Smooth muscle cell (in vitro differentiated cells): ENCODE data around the gene CDA. TPM values are rescaled to one million over a fixed set of nuclear protein-coding genes. Genes with fewer than 3 reads are reported as not detected.

Experiments
- DNase-seq: peaks from one replicate; lab custom pipeline; 2025; ENCODE audit not compliant: unreplicated experiment; lab: John Stamatoyannopoulos, UW
- H2AFZ ChIP-seq: fragments of 200-600 bp; sonication (generic); 2 replicates; pipeline ENCODE4 v1.6.0; 2016; ENCODE audit warnings: antibody characterized with exemption, low read depth, mild to moderate bottlenecking
- H3F3A ChIP-seq: fragments of 200-600 bp; sonication (generic); 2 replicates; pipeline ENCODE4 v1.6.0; 2017; ENCODE audit warnings: antibody characterized with exemption, low read depth
- H3K27ac ChIP-seq: fragments of 200-600 bp; sonication (generic); 2 replicates; pipeline ENCODE4 v1.5.1; 2016; ENCODE audit warnings: low read depth, mild to moderate bottlenecking
- H3K27me3 ChIP-seq: fragments of 200-600 bp; sonication (generic); 2 replicates; pipeline ENCODE4 v1.6.1; 2016; ENCODE audit warnings: low read depth, mild to moderate bottlenecking
- H3K36me3 ChIP-seq: fragments of 200-600 bp; sonication (generic); 2 replicates; pipeline ENCODE4 v1.5.1; 2016; ENCODE audit warnings: low read depth
- H3K4me1 ChIP-seq: fragments of 200-600 bp; sonication (generic); 2 replicates; pipeline ENCODE4 v1.5.1; 2016; ENCODE audit warnings: low read depth
- H3K4me2 ChIP-seq: fragments of 200-600 bp; sonication (generic); 2 replicates; pipeline ENCODE4 v1.6.0; 2016; ENCODE audit warnings: mild to moderate bottlenecking
- H3K4me3 ChIP-seq: fragments of 200-600 bp; sonication (generic); 2 replicates; pipeline ENCODE4 v1.5.1; 2016; ENCODE audit warnings: mild to moderate bottlenecking
- H3K79me2 ChIP-seq: fragments of 200-600 bp; sonication (generic); 2 replicates; pipeline ENCODE4 v1.6.0; 2016; ENCODE audit warnings: low read depth, mild to moderate bottlenecking
- H3K9ac ChIP-seq: fragments of 200-600 bp; sonication (generic); 2 replicates; pipeline ENCODE4 v1.6.0; 2016; ENCODE audit warnings: low read depth
- H3K9me3 ChIP-seq: fragments of 200-600 bp; sonication (generic); replicated peaks from 2 replicates; pipeline ENCODE4 v1.5.1; 2016; ENCODE audit warnings: low read depth
- H4K20me1 ChIP-seq: fragments of 200-600 bp; sonication (generic); 2 replicates; pipeline ENCODE4 v1.6.0; 2016; ENCODE audit warnings: low read depth
- WGBS: methylation state at CpG from one replicate; pipeline ENCODE4 v1.1.7; 2016; ENCODE audit warnings: low lambda C conversion rate; 5-methylcytosine and 5-hydroxymethylcytosine counted together
- polyA plus RNA-seq: library from polyadenylated mRNA; unstranded; fragments of >200 nt; fragmentation: Nextera tagmentation; extraction: Ambion mirVana; gene quantifications from 2 replicates; pipeline ENCODE4 v1.2.1, GENCODE V29; 2016
- total RNA-seq: library from RNA; depleted of rRNA; stranded (reverse); fragments of >200 nt; gene quantifications from 2 replicates; pipeline ENCODE4 v1.2.3, GENCODE V29; 2014
- TF ChIP-seq, protein P1 (sequence below): fragments of 200-600 bp; sonication (generic); IDR thresholded peaks from 2 replicates; pipeline ENCODE4 v1.5.1; 2017; ENCODE audit warnings: borderline replicate concordance, mild to moderate bottlenecking, antibody characterized with exemption; ENCODE audit not compliant: insufficient read depth, poor library complexity, severe bottlenecking

CDA gene
- total and polyA plus RNA-seq, 2 experiments from 2014 or later = 0.58 to 0.78 TPM

DNA sequence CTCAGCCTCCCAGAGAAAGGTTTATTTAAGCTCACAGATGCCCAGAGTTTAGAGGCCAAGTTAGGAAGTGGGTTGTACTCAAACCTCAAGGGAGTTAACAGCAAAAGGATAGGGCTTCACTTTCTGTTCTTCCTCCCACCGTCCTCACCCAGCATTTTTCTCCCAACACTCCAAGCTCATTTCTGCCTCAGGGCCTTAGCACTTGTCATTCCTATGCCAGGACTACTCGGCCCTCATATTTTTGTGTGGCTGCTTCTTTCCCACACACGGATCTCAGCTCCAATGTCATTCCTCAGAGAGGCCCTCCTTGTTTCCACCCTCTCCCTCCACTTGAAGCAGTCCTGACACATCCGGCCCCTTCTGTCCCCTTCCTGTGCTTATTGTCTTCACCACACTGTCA lies 23.7 kb upstream of the CDA start:
- Histone ChIP-seq H3K36me3 (no peaks in the 10 kb centered on the region), H3K27ac (no peak overlapping the region), H3F3A (no peaks in the 10 kb centered on the region), H3K4me3 (no peak overlapping the region), H3K27me3 (peaks cover 9% of the 10 kb centered on the region), H3K9ac (no peak overlapping the region), H3K4me1 (no peaks in the 10 kb centered on the region), H4K20me1 (no peaks in the 10 kb centered on the region), H3K4me2 (no peak overlapping the region), H2AFZ (no peak overlapping the region), H3K9me3 (no peaks in the 10 kb centered on the region), H3K79me2 (no peaks in the 10 kb centered on the region)
- DNase-seq = no peak
- 75% methylated on average over 4 of the region's 4 CpGs for WGBS
- TF ChIP-seq, protein P1, sequence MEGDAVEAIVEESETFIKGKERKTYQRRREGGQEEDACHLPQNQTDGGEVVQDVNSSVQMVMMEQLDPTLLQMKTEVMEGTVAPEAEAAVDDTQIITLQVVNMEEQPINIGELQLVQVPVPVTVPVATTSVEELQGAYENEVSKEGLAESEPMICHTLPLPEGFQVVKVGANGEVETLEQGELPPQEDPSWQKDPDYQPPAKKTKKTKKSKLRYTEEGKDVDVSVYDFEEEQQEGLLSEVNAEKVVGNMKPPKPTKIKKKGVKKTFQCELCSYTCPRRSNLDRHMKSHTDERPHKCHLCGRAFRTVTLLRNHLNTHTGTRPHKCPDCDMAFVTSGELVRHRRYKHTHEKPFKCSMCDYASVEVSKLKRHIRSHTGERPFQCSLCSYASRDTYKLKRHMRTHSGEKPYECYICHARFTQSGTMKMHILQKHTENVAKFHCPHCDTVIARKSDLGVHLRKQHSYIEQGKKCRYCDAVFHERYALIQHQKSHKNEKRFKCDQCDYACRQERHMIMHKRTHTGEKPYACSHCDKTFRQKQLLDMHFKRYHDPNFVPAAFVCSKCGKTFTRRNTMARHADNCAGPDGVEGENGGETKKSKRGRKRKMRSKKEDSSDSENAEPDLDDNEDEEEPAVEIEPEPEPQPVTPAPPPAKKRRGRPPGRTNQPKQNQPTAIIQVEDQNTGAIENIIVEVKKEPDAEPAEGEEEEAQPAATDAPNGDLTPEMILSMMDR = no peak

DNA sequence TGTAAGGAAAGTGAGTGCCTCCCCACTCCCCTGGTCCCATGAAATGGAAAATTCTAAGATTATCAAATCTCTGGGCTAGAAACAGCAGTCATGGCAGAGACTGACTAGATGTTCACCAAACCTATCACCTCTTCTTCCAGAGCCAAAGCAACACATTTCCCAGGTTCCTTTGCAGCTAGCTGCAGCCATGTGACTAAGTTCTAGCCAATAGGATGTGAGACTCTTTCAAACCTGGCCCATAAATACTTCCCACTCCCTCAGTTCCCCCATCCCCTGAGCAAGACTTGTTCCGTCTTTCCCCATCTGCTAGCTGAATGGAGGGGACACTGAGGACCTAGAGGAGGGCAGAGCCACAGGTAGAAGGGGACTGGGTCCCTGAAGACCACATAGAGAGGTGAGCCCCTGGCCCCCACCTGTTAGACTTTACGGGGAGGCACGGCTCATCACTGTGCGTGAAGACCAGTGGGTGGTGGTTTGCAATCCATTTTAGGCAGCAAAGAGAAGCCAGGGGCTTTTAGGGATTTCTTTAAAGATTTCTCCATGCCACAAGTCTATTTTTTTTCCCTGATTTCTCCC lies 19.3 kb upstream of the CDA start:
- no peaks in the 10 kb centered on the region for H3F3A ChIP-seq
- H3K4me2 ChIP-seq = no peak overlapping the region
- no peak overlapping the region for H3K27ac ChIP-seq
- H3K9me3 ChIP-seq = no peaks in the 10 kb centered on the region
- no peaks in the 10 kb centered on the region for H3K36me3 ChIP-seq
- H3K4me3 ChIP-seq = no peak overlapping the region
- no peaks in the 10 kb centered on the region for H3K79me2 ChIP-seq
- DNase-seq = no peak
- TF ChIP-seq, protein P1 = no peak
- H3K9ac ChIP-seq = no peak overlapping the region
- no peak overlapping the region for H2AFZ ChIP-seq
- no peaks in the 10 kb centered on the region for H4K20me1 ChIP-seq
- peaks cover 12% of the 10 kb centered on the region for H3K27me3 ChIP-seq
- no peaks in the 10 kb centered on the region for H3K4me1 ChIP-seq
- WGBS = 90% methylated on average over 4 of the region's 4 CpGs

DNA sequence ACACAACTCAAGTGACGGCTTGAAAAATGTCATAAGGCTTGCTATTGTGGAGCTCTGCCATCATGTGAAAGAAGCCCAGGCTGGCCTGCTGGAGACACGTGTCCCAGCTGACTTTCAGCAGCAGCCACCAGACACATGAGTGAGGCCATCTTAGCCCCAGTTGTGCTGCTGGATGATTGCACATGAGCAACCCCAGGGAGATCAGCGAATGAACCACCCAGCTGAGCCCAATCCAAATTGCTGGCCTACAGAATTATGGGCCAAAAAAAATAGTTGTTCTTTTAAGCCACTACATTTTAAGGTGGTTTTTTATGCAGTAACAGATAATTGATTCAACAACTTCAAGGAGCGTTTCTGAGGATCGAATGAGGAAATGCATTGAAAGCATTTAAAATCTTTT lies 17.5 kb upstream of the CDA start:
- H3K27me3 ChIP-seq = peaks cover 16% of the 10 kb centered on the region

More for the DNA sequence above, 17.5 kb upstream of the CDA start:
- no peak overlapping the region for H3K9ac ChIP-seq
- no peaks in the 10 kb centered on the region for H3K79me2 ChIP-seq
- no peak for DNase-seq
- no peak overlapping the region for H3K4me3 ChIP-seq
- H2AFZ ChIP-seq = no peak overlapping the region
- TF ChIP-seq, protein P1 = no peak
- no peaks in the 10 kb centered on the region for H3F3A ChIP-seq
- H3K27ac ChIP-seq = no peak overlapping the region
- H4K20me1 ChIP-seq = no peaks in the 10 kb centered on the region
- 92% methylated on average over 5 of the region's 5 CpGs for WGBS
- H3K4me2 ChIP-seq = no peak overlapping the region
- no peaks in the 10 kb centered on the region for H3K9me3 ChIP-seq
- no peaks in the 10 kb centered on the region for H3K36me3 ChIP-seq
- H3K4me1 ChIP-seq = no peaks in the 10 kb centered on the region
